ENCODE data around the gene LRRC27. TPM values are rescaled to one million over a fixed set of nuclear protein-coding genes. Genes with fewer than 3 reads are reported as not detected.

LRRC27 gene
- total RNA-seq, 2 experiments from 2014 or later = 2.4 to 2.8 TPM

- CTCF ChIA-PET = no interaction called here
- DNase-seq = peak in 2 of 14 experiments; percentile 4 to 6
- Histone ChIP-seq H3K27ac (ENCODE audit: low read depth in 1 of 2, low read length in 2 of 2) (no peak overlapping the region), H3K27me3 (ENCODE audit: control insufficient read depth in 1 of 2, insufficient read depth in 2 of 2, low read length in 2 of 2) (no peaks in the 10 kb centered on the region), H3K4me3 (ENCODE audit: low read length) (no peak overlapping the region), H3K9me3 (ENCODE audit: control insufficient read depth in 1 of 2, insufficient read depth in 1 of 2, low read length in 2 of 2) (peaks cover 0 to 8% of the 10 kb centered on the region in 2 experiments), H3K36me3 (ENCODE audit: insufficient read depth, low read length) (no peaks in the 10 kb centered on the region), H3K4me1 (ENCODE audit: insufficient read depth, low read length) (peaks cover 6% of the 10 kb centered on the region)
- intact Hi-C loops (cut with DNase I, micrococcal nuclease) = no loop called here
- no peaks in the 10 kb centered on the region for H3K9me3 Mint-ChIP-seq
- TF ChIP-seq CTCF (IDR thresholded peaks at IDR 0.05) = no peak
- H3K36me3 Mint-ChIP-seq (ENCODE audit: low read depth) = no peaks in the 10 kb centered on the region
- H3K4me1 Mint-ChIP-seq (ENCODE audit: low read depth) = peaks cover 6% of the 10 kb centered on the region
- POLR2A ChIA-PET = no interaction called here
- H3K4me3 Mint-ChIP-seq = no peak overlapping the region
- H3K27ac Mint-ChIP-seq = no peak overlapping the region
- no peaks in the 10 kb centered on the region for H3K27me3 Mint-ChIP-seq
- ATAC-seq (ENCODE audit: poor library complexity) = no peak
These were observed 43.3 kb downstream of the LRRC27 start for GRCh38 chr10:132375116-132375794.

GRCh38 chr10:132375795-132376297 lies 43.9 kb downstream of the LRRC27 start:
- peaks cover 0 to 8% of the 10 kb centered on the region in 2 experiments for H3K9me3 ChIP-seq (ENCODE audit: control insufficient read depth in 1 of 2, insufficient read depth in 1 of 2, low read length in 2 of 2)
- intact Hi-C loops (cut with DNase I, micrococcal nuclease) = no loop called here
- no peaks in the 10 kb centered on the region for H3K36me3 ChIP-seq (ENCODE audit: insufficient read depth, low read length)
- no peaks in the 10 kb centered on the region for H3K9me3 Mint-ChIP-seq
- DNase-seq (peak in 1 of 14 experiments; percentile 2), ATAC-seq (ENCODE audit: poor library complexity) (no peak)
- POLR2A ChIA-PET = no interaction called here
- no peak overlapping the region for H3K4me3 ChIP-seq (ENCODE audit: low read length)
- H3K27ac ChIP-seq (ENCODE audit: low read depth in 1 of 2, low read length in 2 of 2) = no peak overlapping the region
- H3K4me1 ChIP-seq (ENCODE audit: insufficient read depth, low read length) = peaks cover 6% of the 10 kb centered on the region
- H3K27ac Mint-ChIP-seq = no peak overlapping the region
- H3K36me3 Mint-ChIP-seq (ENCODE audit: low read depth) = no peaks in the 10 kb centered on the region
- H3K27me3 Mint-ChIP-seq = no peaks in the 10 kb centered on the region
- no peak overlapping the region for H3K4me3 Mint-ChIP-seq
- TF ChIP-seq CTCF (IDR thresholded peaks at IDR 0.05) = no peak
- H3K27me3 ChIP-seq (ENCODE audit: control insufficient read depth in 1 of 2, insufficient read depth in 2 of 2, low read length in 2 of 2) = no peaks in the 10 kb centered on the region
- H3K4me1 Mint-ChIP-seq (ENCODE audit: low read depth) = peaks cover 6% of the 10 kb centered on the region
- CTCF ChIA-PET = no interaction called here

- DNase-seq (peak in 1 of 14 experiments; percentile 2), ATAC-seq (ENCODE audit: poor library complexity) (no peak)
- no peak overlapping the region for H3K27ac Mint-ChIP-seq
- no peak for TF ChIP-seq CTCF (IDR thresholded peaks at IDR 0.05)
- Histone ChIP-seq H3K27ac (ENCODE audit: low read depth in 1 of 2, low read length in 2 of 2) (no peak overlapping the region), H3K4me3 (ENCODE audit: low read length) (no peak overlapping the region), H3K9me3 (ENCODE audit: control insufficient read depth in 1 of 2, insufficient read depth in 1 of 2, low read length in 2 of 2) (peaks cover 0 to 5% of the 10 kb centered on the region in 2 experiments), H3K36me3 (ENCODE audit: insufficient read depth, low read length) (no peaks in the 10 kb centered on the region), H3K4me1 (ENCODE audit: insufficient read depth, low read length) (peaks cover 6% of the 10 kb centered on the region), H3K27me3 (ENCODE audit: control insufficient read depth in 1 of 2, insufficient read depth in 2 of 2, low read length in 2 of 2) (no peaks in the 10 kb centered on the region)
- H3K9me3 Mint-ChIP-seq = no peaks in the 10 kb centered on the region
- no peaks in the 10 kb centered on the region for H3K27me3 Mint-ChIP-seq
- H3K36me3 Mint-ChIP-seq (ENCODE audit: low read depth) = no peaks in the 10 kb centered on the region
- H3K4me3 Mint-ChIP-seq = no peak overlapping the region
- H3K4me1 Mint-ChIP-seq (ENCODE audit: low read depth) = peaks cover 6% of the 10 kb centered on the region
- ChIA-PET CTCF (no interaction called here), POLR2A (no interaction called here)
- intact Hi-C loops (cut with DNase I, micrococcal nuclease) = no loop called here
These were observed 44.4 kb downstream of the LRRC27 start for GRCh38 chr10:132376394-132376851.
